Endothelial cell of umbilical vein (primary cell): ENCODE measurements around the gene DNAAF5. TPM values are rescaled to one million over a fixed set of nuclear protein-coding genes. Genes with fewer than 3 reads are reported as not detected.

Experiments
- BruUV-seq: library from RNA; stranded (reverse); fragments of 400-500 nt; replicated peaks from 2 replicates; lab custom pipeline; 2021; lab: Mats Ljungman, UMichigan
- CTCF ChIA-PET: fragments of 300-600, 350-600 bp; sonication (Branson Sonifier 250); formaldehyde crosslinking; loops from one replicate; lab custom pipeline; 2021; ENCODE audit warnings: antibody characterized with exemption, inconsistent platforms; lab: Charles Lee
- POLR2A ChIA-PET: fragments of 300-600, 350-600 bp; sonication (Branson Sonifier 250); formaldehyde crosslinking; loops from one replicate; lab custom pipeline; 2021; ENCODE audit warnings: antibody characterized with exemption, inconsistent platforms; lab: Charles Lee
- DNase-seq: peaks from one replicate; pipeline ENCODE4 v3.0.0-alpha.2; 2011; ENCODE audit warnings: low read depth, low spot score
- FAIRE-seq: peaks from 2 replicates; lab custom pipeline; 2011; peaks lifted over from hg19 to GRCh38; lab: Jason Lieb, UNC
- H2AFZ ChIP-seq: 2 replicates; pipeline ENCODE4 v1.6.0; 2012; ENCODE audit warnings: low read depth, low read length, control low read depth, inconsistent platforms
- H3K27ac ChIP-seq: 2 replicates; pipeline ENCODE4 v1.5.1; 2011; ENCODE audit warnings: low read depth, mild to moderate bottlenecking, control low read depth, low read length, moderate library complexity; ENCODE audit not compliant: insufficient read depth
- H3K27me3 ChIP-seq, 2 experiments: 2 replicates each; pipeline versions ENCODE4 v1.6.0 to v1.6.1; 2011; ENCODE audit warnings: low read length in 2 of 2, mixed read lengths in 1 of 2; ENCODE audit not compliant: control insufficient read depth in 2 of 2, insufficient read depth in 2 of 2
- H3K36me3 ChIP-seq, 2 experiments: 2 replicates in 1 of 2; 3 replicates in 1 of 2; pipeline ENCODE4 v1.5.1; 2011; ENCODE audit warnings: low read length in 2 of 2, mild to moderate bottlenecking in 1 of 2, moderate library complexity in 1 of 2; ENCODE audit not compliant: control insufficient read depth in 2 of 2, insufficient read depth in 2 of 2; ENCODE audit errors: extremely low read depth in 1 of 2
- H3K4me1 ChIP-seq: 3 replicates; pipeline ENCODE4 v1.5.1; 2011; ENCODE audit warnings: mild to moderate bottlenecking, low read length; ENCODE audit not compliant: control insufficient read depth, insufficient read depth; ENCODE audit errors: extremely low read depth
- H3K4me2 ChIP-seq: 2 replicates; pipeline ENCODE4 v1.6.1; 2011; ENCODE audit warnings: low read length, control low read depth, mixed read lengths; ENCODE audit not compliant: insufficient read depth
- H3K4me3 ChIP-seq, 3 experiments: fragments of 200-600 bp in 1 of 3; sonication (generic), shearing (Covaris generic) in 1 of 3; replicated peaks in 1 of 3; 2 replicates each; pipeline ENCODE4 v1.5.1; 2011 to 2016; ENCODE audit warnings: control low read depth in 3 of 3, low read length in 3 of 3, mild to moderate bottlenecking in 2 of 3, inconsistent platforms in 1 of 3, low read depth in 1 of 3, moderate library complexity in 1 of 3; ENCODE audit not compliant: insufficient read depth in 1 of 3
- H3K79me2 ChIP-seq: 2 replicates; pipeline ENCODE4 v1.6.0; 2012; ENCODE audit warnings: low read length, inconsistent platforms; ENCODE audit not compliant: control insufficient read depth, insufficient read depth
- H3K9ac ChIP-seq: replicated peaks from 2 replicates; pipeline ENCODE3; 2011; ENCODE audit warnings: low read length, control low read depth; ENCODE audit not compliant: insufficient read depth; ENCODE audit errors: extremely low read depth
- H3K9me1 ChIP-seq: replicated peaks from 3 replicates; pipeline ENCODE4 v1.6.0; 2011; ENCODE audit warnings: mild to moderate bottlenecking, low read length; ENCODE audit not compliant: control insufficient read depth, insufficient read depth; ENCODE audit errors: extremely low read depth
- H3K9me3 ChIP-seq: replicated peaks from 2 replicates; pipeline ENCODE4 v1.5.1; 2012; ENCODE audit warnings: low read length, inconsistent platforms; ENCODE audit not compliant: control insufficient read depth, insufficient read depth
- H4K20me1 ChIP-seq: replicated peaks from 2 replicates; pipeline ENCODE3; 2011; ENCODE audit warnings: mild to moderate bottlenecking, low read length; ENCODE audit not compliant: control insufficient read depth, insufficient read depth; ENCODE audit errors: extremely low read depth
- EZH2 ChIP-seq: IDR thresholded peaks from 2 replicates; pipeline ENCODE4 v1.6.1; 2012; ENCODE audit warnings: borderline replicate concordance, low read depth, mild to moderate bottlenecking, moderate library complexity, low read length, inconsistent platforms; ENCODE audit not compliant: severe bottlenecking
- FOS ChIP-seq: IDR thresholded peaks from 2 replicates; pipeline ENCODE4 v1.6.1; 2011; ENCODE audit warnings: mild to moderate bottlenecking, low read length, moderate library complexity, borderline replicate concordance; ENCODE audit not compliant: insufficient read depth
- GATA2 ChIP-seq: IDR thresholded peaks from 2 replicates; pipeline ENCODE4 v1.7.0; 2011; ENCODE audit warnings: low read depth, mild to moderate bottlenecking, moderate library complexity, mixed read lengths, low read length; ENCODE audit not compliant: insufficient read length, insufficient read depth
- MYC ChIP-seq: IDR thresholded peaks from one replicate; pipeline ENCODE4 v1.6.1; 2011; ENCODE audit warnings: mild to moderate bottlenecking, low read depth, low read length
- POLR2AphosphoS5 ChIP-seq: IDR thresholded peaks from 2 replicates; pipeline ENCODE4 v1.6.1; 2012; ENCODE audit warnings: low read depth, mild to moderate bottlenecking, control low read depth, low read length, moderate library complexity; ENCODE audit not compliant: insufficient read depth
- dilution Hi-C: fragments of 300-500 bp; cut with MboI; formaldehyde crosslinking; loops from one replicate; pipeline ENCODE4 v1.15.0; 2019; ENCODE audit warnings: low sequenced_read_pairs; ENCODE audit not compliant: extremely low pct_ligation_motif_present
- intact Hi-C: fragments of 100-400 bp; cut with micrococcal nuclease; formaldehyde crosslinking; loops from one replicate; pipeline ENCODE4 v1.10.0; 2022
- polyA plus RNA-seq, 4 experiments: library from polyadenylated mRNA; depleted of rRNA in 3 of 4; stranded (reverse) in 3 of 4; unstranded in 1 of 4; fragments of >200 nt; gene quantifications; 2 replicates each; pipeline versions ENCODE4 v1.2.1 to v1.2.3, GENCODE V29; 2011 to 2012; ENCODE audit warnings: missing spikeins in 1 of 4
- total RNA-seq: library from RNA; stranded (reverse); gene quantifications from 2 replicates; pipeline ENCODE4 v1.2.3, GENCODE V29; 2021

The DNAAF5 gene
- total and polyA plus RNA-seq, 2 donors (not counting 3 experiments of a cell fraction or from before 2014, with no cell fraction given) = 49.3 to 65.5 TPM

GRCh38 chr7:778271-778967 is 51.9 kb downstream of the DNAAF5 start:
- ChIA-PET POLR2A (no interaction called here), CTCF (interaction anchor here (1.1 to 2.6 kb wide), 2 partner anchors 8 to 58 kb away, joined by 3 to 8 read pairs; no protein-coding TSS in a partner anchor)
- BruUV-seq = no TSS peak
- Histone ChIP-seq H3K79me2 (no peaks in the 10 kb centered on the region), H4K20me1 (no peaks in the 10 kb centered on the region), H2AFZ (no peak overlapping the region), H3K9ac (no peak overlapping the region), H3K4me3 (no peak overlapping the region), H3K9me3 (no peaks in the 10 kb centered on the region), H3K27ac (peak overlapping the region; percentile 83), H3K4me2 (no peak overlapping the region), H3K27me3 (no peaks in the 10 kb centered on the region), H3K9me1 (no peaks in the 10 kb centered on the region), H3K4me1 (peaks cover 34% of the 10 kb centered on the region), H3K36me3 (peaks cover 0 to 8% of the 10 kb centered on the region in 2 experiments)
- dilution Hi-C loops (no loop called here), intact Hi-C loops (loop anchor here (10.0 kb wide), 1 partner anchor 144 kb away; no protein-coding TSS in a partner anchor)
- FAIRE-seq (peak; percentile 88), DNase-seq (peak; percentile 26)
- no peak for TF ChIP-seq MYC

- Histone ChIP-seq H3K79me2 (no peaks in the 10 kb centered on the region), H3K4me2 (no peak overlapping the region), H3K9me1 (no peaks in the 10 kb centered on the region), H3K36me3 (peaks cover 0 to 10% of the 10 kb centered on the region in 2 experiments), H3K9ac (no peak overlapping the region), H3K9me3 (no peaks in the 10 kb centered on the region), H4K20me1 (no peaks in the 10 kb centered on the region), H3K4me1 (peaks cover 34% of the 10 kb centered on the region), H3K27me3 (no peaks in the 10 kb centered on the region), H2AFZ (no peak overlapping the region), H3K27ac (no peak overlapping the region), H3K4me3 (no peak overlapping the region)
- ChIA-PET CTCF (interaction anchor here (1.1 kb wide), 1 partner anchor 57 kb away, joined by 3 read pairs; no protein-coding TSS in a partner anchor), POLR2A (no interaction called here)
- no TSS peak for BruUV-seq
- intact Hi-C loops = loop anchor here (10.0 kb wide), 1 partner anchor 144 kb away; no protein-coding TSS in a partner anchor
- peak; percentile 37 for DNase-seq
- dilution Hi-C loops = no loop called here
- TF ChIP-seq FOS (no peak), MYC (no peak), POLR2AphosphoS5 (peak; percentile 19), GATA2 (peak; percentile 28), EZH2 (no peak)
- FAIRE-seq = peak; percentile 84
These were observed 52.5 kb downstream of the DNAAF5 start for GRCh38 chr7:778968-779451.
